GM23248 (cell line): ENCODE measurements around the gene DNAH5.

ENCODE experiments used
- EZH2 ChIP-seq: fragments of 200-600 bp; sonication (generic); IDR thresholded peaks from 2 replicates; pipeline ENCODE4 v1.6.1; 2018; ENCODE audit warnings: antibody characterized with exemption, mild to moderate bottlenecking; ENCODE audit not compliant: insufficient read depth, poor library complexity, severe bottlenecking
- EZH2phosphoT487 ChIP-seq: fragments of 200-600 bp; sonication (generic); IDR thresholded peaks from 2 replicates; pipeline ENCODE4 v1.6.1; 2018; ENCODE audit warnings: antibody characterized with exemption, moderate library complexity, mild to moderate bottlenecking, low read depth; ENCODE audit not compliant: insufficient read depth

DNA sequence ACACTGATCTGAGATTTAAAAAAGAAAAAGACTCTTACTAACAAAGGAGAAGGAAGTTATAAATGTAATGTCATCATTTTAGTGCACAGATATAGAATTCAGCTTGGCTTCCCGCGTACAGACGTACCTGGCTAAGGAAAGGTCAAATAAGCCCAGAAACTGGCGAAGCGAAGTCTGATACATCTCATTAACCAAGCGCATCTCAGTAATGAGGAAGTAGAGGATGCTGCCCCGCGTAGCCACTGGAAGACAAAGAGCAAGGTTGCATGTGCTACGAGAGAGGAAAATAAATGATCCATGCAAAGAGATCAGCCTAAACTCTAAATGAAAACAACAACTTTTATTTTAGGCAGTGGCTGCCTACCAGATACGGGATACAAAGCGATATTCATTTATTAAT, 208.8 kb downstream of the DNAH5 start:
- TF ChIP-seq EZH2 (no peak), EZH2phosphoT487 (no peak)
